Ecto neural progenitor cell (in vitro differentiated cells): Measurements from ENCODE around the gene ATP11A.

ENCODE experiments used
- DNase-seq: peaks from one replicate; pipeline ENCODE4 v3.0.0-alpha.2; 2018; ENCODE audit warnings: low spot score

Gene ATP11A

DNA sequence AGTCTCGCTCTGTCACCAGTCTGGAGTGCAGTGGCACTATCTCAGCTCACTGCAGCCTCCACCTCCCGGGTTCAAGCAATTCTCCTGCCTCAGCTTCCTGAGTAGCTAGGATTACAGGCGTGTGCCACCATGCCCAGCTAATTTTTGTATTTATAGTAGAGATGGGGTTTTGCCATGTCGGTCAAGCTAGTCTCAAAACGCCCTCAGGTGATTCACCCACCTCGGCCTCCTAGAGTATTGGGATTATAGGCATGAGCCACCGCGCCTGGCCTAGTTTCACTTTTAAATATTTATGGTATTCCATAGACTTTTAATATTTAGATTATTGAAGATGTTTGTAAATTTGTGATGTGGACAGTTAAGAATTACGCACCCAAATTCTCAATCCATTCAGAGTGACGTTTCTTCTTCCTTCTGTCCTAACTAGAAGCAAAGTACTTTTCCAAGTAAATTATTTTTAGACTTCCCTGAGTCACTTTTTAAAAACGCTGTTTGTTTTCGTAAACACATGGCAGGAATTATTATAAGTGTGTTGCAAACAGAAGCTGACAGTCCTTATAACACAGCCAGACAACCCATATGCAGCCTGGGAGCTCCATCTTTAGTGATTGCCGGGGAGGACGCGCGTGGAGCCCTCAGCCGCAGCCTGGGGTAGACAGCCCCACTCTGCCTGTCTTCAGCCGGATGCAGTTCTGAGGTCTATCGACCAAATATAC lies 131.7 kb downstream of the ATP11A start:
- no peak for DNase-seq

DNA sequence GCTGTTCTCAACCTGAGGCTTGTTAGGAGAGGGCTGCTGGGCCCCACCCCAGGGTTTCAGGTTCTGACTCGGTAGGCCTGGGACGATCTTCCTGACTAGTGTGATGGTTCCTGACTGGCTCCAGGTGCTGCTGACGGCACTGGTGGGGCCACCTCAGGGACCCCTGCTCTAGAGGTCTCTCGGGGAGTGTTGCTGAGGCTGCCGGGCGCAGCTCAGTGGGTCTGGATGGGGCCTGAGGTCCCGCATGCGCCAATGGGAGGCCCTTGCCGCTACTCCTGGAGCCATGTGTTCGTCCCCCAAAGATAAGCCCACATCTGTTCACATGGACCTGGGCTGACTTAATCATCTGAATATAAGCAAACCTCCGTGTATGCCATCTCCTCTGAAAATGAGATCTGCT lies 133.0 kb downstream of the ATP11A start:
- no peak for DNase-seq

DNA sequence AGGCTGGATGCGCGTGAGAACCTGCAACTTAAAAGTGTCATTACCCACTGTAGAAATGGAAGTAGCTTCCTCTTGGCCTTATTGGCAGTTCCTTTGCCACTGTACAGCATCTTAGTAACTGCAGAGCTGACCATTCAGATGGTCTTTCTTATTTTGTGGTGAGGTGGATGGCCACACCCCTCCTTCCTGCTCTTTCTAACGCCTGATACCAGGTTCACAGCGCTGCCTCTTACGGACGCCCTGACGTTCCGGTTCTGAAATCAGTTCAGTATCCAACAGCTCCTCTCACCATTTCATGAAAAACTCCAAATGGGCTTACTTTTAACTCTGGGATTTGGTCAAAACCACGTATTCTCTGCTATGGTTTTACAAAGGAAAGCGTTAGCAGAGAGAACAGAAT lies 134.6 kb downstream of the ATP11A start:
- no peak for DNase-seq

DNA sequence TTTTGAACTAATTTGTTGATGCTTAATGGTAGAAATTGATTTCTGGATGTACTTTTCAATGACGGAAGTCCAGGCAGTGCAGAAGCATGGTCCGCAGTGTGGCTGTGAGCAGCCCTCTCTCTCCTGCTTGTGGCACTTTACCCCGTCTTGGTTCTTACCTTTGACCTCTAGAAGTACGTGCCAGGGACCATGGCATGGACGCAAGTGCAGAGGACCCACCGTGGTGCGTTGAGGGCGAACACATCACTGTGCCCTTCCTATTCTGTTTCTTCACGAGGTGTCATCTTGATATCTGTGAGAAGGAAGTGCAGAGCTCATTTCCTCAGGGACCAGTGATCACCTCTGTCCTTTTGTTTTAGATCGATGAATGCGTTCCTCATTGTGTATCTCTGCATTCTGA lies 135.2 kb downstream of the ATP11A start:
- DNase-seq = no peak

DNA sequence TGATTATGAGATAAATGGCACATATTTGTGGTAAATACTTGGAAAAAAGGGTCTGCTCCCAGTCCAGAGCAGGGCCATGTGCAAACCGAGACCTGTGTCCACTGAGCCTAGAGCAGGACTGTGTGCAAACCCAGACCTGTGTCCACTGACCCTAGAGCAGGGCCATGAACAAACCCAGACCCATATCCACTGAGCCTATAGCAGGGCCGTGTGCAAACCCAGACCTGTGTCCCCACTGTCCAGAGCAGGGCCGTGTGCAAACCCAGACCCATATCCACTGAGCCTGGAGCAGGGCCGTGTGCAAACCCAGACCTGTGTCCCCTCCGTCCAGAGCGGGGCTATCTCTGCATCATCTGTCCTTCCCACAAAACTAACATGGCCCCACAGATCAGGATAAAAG lies 136.0 kb downstream of the ATP11A start:
- DNase-seq = no peak

DNA sequence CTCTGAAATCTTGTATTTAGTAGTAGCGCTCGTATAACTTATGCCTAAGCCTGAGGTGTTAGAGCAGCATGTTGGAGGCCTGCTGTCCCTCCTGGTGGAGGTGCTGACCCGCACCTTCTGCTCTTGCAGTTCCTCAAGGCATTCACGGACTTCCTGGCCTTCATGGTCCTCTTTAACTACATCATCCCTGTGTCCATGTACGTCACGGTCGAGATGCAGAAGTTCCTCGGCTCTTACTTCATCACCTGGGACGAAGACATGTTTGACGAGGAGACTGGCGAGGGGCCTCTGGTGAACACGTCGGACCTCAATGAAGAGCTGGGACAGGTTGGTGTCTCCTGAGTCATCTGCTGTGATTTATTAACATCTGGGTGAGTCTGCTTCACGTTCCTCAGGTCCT lies 136.7 kb downstream of the ATP11A start:
- no peak for DNase-seq

DNA sequence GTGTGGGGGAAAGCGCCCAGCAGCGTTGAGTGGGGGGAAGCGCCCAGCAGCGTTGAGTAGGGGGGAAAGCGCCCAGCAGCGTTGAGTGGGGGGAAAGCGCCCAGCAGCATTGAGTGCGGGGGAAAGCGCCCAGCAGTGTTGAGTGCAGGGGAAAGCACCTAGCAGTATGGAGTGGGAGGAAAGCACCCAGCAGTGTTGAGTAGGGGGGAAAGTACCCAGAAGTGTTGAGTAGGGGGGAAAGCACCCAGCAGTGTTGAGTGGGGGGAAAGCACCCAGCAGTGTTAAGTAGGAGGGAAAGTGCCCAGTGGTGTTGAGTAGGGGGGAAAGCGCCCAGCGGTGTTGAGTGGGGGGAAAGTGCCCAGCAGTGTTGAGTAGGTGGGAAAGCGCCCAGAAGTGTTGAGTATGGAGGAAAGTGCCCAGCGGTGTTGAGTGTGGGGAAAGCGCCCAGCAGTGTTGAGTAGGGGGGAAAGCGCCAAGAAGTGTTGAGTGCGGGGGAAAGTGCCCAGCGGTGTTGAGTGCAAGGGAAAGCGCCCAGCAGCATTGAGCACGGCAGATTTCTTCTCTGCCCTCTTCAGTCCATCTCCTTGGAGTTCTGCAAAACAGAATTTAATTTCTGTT lies 138.4 kb downstream of the ATP11A start:
- DNase-seq = no peak

DNA sequence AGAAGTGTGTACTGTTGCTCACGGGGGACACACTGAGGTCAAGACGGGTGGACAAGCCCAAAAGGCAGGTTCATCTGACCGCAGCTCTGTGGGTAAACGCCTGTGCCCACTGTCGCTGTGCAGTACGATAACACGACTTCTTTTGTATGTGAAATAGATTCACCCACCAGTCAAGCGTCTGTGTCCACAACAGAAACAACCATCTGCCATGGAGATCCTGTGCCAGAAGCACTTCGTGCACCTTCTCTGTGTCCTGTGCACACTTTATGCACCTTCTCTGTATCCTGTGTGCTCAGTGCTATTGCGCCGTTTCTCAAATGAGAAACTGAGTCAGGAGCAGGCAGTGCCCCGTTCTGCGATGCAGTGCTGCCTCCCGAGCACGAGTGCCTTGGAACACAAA lies 138.9 kb downstream of the ATP11A start:
- no peak for DNase-seq

DNA sequence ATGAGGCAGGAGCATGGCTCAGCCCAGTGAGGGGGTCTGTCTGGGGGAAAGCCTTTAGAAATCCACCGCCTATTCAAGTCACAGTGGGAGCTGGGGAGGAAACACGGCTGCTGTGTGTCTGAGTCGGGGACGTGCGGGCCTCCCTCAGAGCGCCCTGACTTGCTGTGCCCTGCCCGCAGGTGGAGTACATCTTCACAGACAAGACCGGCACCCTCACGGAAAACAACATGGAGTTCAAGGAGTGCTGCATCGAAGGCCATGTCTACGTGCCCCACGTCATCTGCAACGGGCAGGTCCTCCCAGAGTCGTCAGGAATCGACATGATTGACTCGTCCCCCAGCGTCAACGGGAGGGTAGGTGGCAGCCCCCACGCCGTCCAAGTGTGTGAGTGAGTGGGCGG lies 141.4 kb downstream of the ATP11A start:
- DNase-seq = no peak

DNA sequence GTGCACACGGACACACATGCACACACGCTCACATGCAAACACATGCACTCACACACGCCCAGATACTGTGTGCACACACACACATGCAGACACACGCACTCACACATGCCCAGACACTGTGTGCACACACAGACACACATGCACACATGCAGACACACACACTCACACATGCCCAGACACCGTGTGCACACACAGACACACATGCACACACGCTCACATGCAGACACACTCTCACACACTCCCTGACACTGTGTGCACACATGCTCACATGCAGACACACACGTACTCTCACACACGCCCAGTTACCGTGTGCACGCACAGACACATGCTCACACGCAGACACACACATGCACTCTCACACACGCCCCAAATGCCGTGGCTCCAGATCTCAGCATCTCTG lies 142.0 kb downstream of the ATP11A start:
- no peak for DNase-seq

DNA sequence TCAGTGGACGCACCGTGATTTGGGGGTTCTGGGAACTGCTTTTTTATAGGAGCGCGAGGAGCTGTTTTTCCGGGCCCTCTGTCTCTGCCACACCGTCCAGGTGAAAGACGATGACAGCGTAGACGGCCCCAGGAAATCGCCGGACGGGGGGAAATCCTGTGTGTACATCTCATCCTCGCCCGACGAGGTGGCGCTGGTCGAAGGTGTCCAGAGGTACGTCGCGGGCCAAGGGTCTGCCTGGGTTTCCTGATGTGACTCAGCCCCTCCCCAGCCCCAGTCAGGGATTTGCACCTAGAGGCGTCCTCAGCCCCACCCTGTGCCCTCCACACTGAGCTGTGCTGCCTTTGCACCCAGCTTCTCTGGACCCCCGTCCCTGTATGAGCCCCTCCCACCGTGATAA lies 143.0 kb downstream of the ATP11A start:
- no peak for DNase-seq

DNA sequence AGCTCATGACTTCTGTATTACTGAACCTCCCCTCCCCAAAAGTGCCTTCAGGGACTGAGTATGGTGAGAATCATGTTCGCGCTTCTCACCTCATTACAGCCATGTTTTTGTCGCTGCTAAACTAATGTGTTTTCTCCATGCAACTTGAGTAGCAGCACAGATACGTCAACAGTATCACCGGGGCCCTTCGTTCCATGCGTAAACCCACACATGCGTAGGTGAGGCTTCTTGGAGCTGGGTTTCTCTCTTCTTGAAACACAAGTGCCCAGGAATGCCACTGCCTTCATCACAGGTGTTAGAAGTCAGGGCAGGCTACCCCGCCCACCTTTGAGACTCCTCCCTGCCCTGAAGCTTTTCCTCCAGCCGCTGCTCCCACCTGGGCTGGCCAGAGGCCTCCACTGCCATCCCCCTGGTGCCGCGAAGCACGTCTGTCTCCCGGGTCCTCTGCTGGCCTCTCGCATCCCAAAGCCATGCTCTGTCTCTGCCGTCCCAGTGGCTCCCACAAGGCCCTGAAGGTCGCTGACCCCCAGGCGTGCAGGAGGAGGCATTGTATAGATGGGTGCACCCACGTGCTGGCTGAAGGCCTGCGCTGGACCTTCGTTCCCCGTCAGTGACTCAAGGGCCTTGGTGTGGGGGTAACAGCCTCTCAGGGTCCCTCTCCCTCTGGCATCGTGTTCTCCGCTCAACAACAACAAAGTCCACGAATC lies 143.9 kb downstream of the ATP11A start:
- no peak for DNase-seq

DNA sequence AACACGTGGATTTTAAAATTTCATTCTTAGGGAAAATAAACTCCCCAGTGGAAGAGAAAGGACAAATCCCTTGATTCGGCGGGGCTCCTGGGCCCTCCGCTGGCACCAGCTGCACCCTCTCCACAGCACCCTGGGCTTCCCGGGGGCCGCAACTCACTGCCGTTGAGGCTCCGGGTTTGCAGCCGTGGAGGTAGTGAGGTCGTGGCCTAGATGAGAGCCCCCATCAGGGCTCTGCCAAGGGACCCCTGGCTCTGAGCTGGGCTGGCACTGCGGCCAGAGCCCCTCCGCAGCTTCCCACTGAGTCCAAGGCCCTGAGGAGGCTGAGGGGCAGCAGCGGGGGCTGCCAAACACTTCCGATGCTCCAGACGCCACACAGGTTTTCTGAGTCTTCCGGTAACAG lies 145.5 kb downstream of the ATP11A start:
- DNase-seq = no peak

DNA sequence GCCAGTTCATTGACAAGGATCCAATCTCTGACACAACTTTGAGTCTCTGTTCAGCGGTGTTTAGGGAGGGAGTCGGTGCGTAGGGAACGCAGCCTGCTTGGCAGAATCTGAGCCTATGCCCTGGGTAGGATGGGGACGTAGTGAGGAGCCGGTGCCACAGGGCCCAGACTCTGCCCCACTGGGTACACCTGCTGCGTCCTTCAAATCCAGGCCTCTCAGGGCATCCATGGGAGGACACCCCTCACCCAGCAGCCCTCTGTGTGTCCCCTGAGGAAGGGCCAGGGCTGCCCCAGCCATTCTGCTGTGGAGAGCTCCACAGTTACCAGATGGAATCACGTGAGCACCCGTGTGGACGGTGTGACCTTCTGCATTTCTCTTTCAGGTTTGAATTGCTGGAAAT lies 146.0 kb downstream of the ATP11A start:
- DNase-seq = no peak

DNA sequence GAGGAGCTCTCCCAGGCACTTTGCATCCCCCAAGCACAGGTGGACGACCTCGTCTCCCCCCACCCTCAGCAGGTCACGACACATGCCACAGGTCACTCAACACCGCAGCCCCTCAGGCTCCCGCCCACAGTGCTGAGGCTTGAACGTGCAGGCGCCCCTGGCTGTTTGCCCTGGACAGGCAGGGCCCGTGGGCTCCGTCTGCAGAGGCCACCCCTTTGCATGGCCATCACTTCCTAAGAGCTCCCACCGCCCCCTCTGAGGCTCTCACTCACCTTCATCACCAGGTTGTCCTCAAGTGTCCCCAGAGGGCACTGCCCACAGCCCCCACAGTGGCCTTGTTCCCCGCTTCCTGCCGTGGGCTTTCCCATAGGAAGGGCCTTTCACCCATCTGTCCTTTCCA lies 147.1 kb downstream of the ATP11A start:
- no peak for DNase-seq

DNA sequence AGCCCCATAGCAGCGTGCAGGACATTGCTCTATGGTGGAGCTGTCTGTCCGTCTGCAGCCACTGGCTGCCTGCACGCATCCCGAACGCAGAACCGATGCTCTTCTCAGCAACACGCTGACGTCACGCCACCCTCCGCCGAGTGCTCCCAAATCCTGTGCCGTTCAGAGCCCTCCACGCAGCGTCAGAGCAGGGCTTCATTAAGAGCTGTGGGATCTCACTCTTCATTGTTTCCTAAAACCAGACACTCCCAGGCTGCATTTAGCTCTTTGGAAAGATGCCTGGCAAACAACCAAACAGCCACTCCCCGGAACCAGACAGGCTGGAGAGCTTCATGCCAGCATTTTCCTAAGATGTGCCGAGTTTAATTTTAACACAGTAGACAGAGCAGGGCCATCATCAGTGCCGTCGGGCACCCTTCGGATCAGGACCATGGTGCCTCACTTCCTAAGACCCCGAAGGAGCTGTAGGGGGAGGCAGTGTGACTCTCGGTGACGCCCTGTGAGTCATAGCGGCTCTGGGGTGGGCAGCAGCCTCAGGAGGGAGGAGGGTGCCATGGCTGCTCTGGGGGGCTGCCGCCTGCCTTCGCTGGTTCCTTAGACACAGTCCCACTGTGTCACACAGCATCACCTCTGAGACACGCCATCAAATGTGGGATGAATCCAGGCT lies 147.7 kb downstream of the ATP11A start:
- no peak for DNase-seq

DNA sequence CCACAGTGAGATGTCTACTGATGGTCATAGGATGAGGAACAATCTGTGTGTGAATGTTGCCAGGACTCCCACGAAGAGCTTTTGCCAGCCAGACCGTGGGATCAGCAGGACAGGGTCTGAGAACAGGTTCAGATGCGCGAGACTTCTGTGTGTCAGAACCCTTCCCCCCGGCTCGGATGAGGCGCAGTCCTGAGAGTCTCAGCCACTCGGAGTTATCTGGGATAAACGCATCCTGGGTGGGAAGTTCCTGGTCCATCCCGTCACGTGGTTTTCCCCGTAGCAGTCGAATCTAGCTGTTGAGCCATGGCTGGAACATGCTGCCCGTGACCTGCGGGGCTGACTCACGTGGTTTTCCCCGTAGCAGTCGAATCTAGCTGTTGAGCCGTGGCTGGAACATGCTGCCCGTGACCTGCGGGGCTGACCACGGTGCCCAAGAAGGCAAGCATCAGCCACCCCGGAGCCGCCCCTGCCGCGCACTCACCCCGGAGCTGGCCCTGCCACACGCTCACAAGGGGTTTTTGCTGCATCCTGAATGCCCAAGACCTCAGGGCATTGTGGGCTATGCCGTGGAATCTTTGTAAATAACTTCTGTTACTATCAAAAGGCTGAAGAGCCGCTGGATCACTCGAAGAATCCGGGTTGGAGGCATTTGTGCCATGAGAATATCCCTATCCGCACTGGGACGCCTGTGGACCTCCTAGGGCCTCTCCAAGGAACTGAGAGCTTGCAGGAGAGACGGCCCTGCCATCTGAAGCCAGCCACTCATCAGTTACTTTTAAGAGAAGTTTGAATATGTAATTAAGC lies 148.4 kb downstream of the ATP11A start:
- no peak for DNase-seq

DNA sequence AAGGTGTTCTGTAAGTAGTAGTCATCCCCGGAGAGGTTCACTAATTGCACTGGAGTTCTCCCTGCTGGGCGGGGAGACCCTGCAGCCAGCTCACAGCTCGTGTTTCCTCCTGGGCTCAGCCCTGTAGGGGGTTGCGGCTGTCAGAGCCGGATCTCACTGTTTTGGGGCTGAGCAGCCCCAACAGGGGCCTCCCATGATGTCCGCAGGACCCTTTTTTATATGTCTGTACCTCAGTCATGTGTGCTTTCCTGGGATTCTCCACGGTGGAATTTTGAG lies 148.9 kb downstream of the ATP11A start:
- DNase-seq = no peak

DNA sequence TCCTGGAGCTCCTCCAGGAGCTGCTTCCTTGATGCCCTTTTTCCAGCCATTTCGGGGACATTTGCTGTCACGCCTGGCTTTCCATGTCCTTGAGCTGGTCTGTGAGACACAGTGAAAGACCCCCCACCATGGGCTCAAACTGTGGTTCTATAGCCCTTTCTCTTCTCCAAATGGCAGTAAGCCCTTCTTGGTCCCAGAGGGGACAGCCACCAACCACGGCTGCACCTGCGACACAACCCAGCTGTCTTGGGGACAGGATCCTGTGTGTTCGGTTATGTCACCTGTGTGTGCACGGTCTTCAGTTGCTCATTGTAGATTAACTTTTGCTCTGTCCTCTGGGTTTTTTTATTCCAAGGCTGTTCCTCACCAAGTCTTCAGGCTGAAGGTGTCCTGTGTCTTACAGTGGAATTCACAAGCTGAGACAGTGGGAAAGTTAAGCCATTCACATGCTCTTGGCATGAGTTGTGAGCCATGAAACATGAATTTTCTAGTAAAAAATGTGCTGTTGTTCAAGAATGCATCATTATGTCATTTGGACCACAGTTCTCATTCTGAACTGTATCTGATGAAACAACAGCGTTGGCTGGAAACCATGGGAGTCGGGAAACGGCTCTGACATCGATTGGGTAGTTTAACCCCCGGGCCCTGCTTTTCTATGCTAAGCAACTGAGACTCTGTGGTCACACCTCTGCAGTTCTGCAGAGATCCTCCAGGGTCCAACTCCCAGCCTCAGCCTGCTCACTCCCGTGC lies 149.7 kb downstream of the ATP11A start:
- DNase-seq = no peak

DNA sequence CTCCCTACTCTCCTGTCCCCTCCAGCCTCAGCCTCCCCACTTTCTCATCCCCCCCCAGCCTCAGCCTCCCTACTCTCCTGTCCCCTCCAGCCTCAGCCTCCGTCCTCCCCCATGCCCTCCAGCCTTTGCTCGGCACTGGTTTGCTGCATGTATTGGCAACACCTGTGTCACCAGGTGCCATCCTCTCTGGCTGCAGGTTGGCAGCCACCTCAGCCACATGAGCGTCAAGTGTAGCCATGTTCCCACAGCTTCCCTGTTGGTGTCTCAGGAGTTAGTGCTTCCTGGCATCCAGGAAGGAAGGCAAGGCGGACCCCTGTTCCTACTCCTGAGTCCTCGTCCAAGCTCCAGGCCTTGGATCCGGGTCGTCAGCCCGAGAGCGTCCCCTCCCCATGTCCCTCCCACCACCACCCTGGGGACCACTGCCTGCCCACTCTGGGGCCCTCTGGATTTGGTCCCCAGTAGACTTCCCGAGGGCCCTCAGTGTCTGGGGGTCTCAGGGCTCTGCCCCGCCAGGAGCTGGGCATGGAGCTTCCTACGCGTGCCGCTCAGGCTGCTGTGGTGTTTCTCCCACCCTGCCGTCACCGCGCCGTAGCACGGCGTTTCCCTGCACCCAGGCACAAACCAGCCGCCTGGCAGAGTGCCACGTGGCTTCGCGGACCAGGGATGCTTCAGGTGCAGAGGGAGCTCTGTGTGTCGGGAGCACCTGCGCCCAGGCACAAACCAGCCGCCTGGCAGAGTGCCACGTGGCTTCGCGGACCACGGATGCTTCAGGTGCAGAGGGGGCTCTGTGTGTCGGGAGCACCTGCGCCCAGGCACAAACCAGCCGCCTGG lies 150.8 kb downstream of the ATP11A start:
- DNase-seq = no peak
